ENCODE measurements around the gene BCL11B. TPM values are rescaled to one million over a fixed set of nuclear protein-coding genes. Genes with fewer than 3 reads are reported as not detected.

The BCL11B gene
- total and polyA plus RNA-seq, 10 of the 15 experiments (the other 5 are each of a cell fraction or from before 2014, with no cell fraction given): 0.38 to 5.5 (median 1.3) TPM

GRCh38 chr14:99121319-99121875 lies 150.6 kb downstream of the BCL11B start:
- H3K36me3 ChIP-seq (ENCODE audit: control insufficient read depth in 2 of 2, insufficient read depth in 2 of 2, low read length in 1 of 2): no peaks in the 10 kb centered on the region
- no peak overlapping the region for H3K4me3 ChIP-seq
- no peaks in the 10 kb centered on the region; the same call in 2 of the 3 replicates for H3K9me3 ChIP-seq (replicated peaks; ENCODE audit: control insufficient read depth, insufficient read depth, low read length)
- no peaks in the 10 kb centered on the region for H3K27me3 ChIP-seq (replicated peaks in 1 of 2; ENCODE audit: control insufficient read depth in 2 of 2, insufficient read depth in 2 of 2, low read length in 1 of 2)
- ChIA-PET SMC1A (ENCODE audit: uncharacterized antibody, unreplicated experiment) (no interaction called here), RAD21 (ENCODE audit: unreplicated experiment) (interaction anchor here (0.6 kb wide), 1 partner anchor 96 kb away, joined by 4 read pairs; no protein-coding TSS in a partner anchor), POLR2A (no interaction called here), CTCF (no interaction called here)
- DNase-seq (ENCODE audit: low read depth, low spot score) (no peak), FAIRE-seq (no peak), ATAC-seq (no peak)
- H4K20me1 ChIP-seq (ENCODE audit: control insufficient read depth, insufficient read depth): no peaks in the 10 kb centered on the region
- no peak overlapping the region for H2AFZ ChIP-seq (ENCODE audit: control insufficient read depth, low read depth, low read length)
- no peak overlapping the region for H3K9ac ChIP-seq (ENCODE audit: control insufficient read depth, insufficient read depth, low read length)
- in situ Hi-C loops (cut with MboI): no loop called here
- intact Hi-C loops (cut with micrococcal nuclease; ENCODE audit: unreplicated experiment): no loop called here
- H3K27ac ChIP-seq (ENCODE audit: control insufficient read depth, insufficient read depth): no peak overlapping the region
- TF ChIP-seq POU2F2 (IDR thresholded peaks at IDR 0.05; ENCODE audit: borderline replicate concordance, low read depth, low read length): no peak
- no peak for TF ChIP-seq TARDBP (IDR thresholded peaks at IDR 0.05; ENCODE audit: borderline replicate concordance)
- no peak for TF ChIP-seq ATF7 (IDR thresholded peaks at IDR 0.05; ENCODE audit: low read depth)
- no peak for TF ChIP-seq EP300 (IDR thresholded peaks at IDR 0.05; ENCODE audit: borderline replicate concordance in 1 of 2, control insufficient read depth in 1 of 2, low read depth in 2 of 2, low read length in 2 of 2)
- no peak for TF ChIP-seq KLF5 (IDR thresholded peaks at IDR 0.05; ENCODE audit: partially characterized antibody)
- no peak for TF ChIP-seq ZSCAN29 (IDR thresholded peaks at IDR 0.05)
- no peak for TF ChIP-seq ZNF384 (IDR thresholded peaks at IDR 0.05; ENCODE audit: borderline replicate concordance, low read depth, low read length)
- no peak for TF ChIP-seq RELB (IDR thresholded peaks at IDR 0.05; ENCODE audit: low read depth)
- no peak for TF ChIP-seq ESRRA (IDR thresholded peaks at IDR 0.05; ENCODE audit: low read length)
- no peak for TF ChIP-seq TCF3 (IDR thresholded peaks at IDR 0.05; ENCODE audit: borderline replicate concordance, insufficient read depth, low read depth, low read length)
- no peak for TF ChIP-seq ATF2 (IDR thresholded peaks at IDR 0.05; ENCODE audit: low read length)
- H3K4me1 ChIP-seq (ENCODE audit: control insufficient read depth, insufficient read depth, low read length): no peaks in the 10 kb centered on the region
- no peaks in the 10 kb centered on the region for H3K79me2 ChIP-seq (ENCODE audit: control insufficient read depth, insufficient read depth, low read length)
- WGBS (ENCODE audit: insufficient coverage, insufficient replicate concordance, low lambda C conversion rate, missing lambda C conversion rate): 52% methylated on average over 13 of the region's 13 CpGs
- no peak overlapping the region for H3K4me2 ChIP-seq (ENCODE audit: control insufficient read depth, insufficient read depth)
- BruUV-seq (replicated peaks): no TSS peak
